Measurements from ENCODE around the gene PTPN13.
A peak's percentile ranks its signal among the peaks of the same experiment; 100 is the strongest.

The PTPN13 gene

DNA sequence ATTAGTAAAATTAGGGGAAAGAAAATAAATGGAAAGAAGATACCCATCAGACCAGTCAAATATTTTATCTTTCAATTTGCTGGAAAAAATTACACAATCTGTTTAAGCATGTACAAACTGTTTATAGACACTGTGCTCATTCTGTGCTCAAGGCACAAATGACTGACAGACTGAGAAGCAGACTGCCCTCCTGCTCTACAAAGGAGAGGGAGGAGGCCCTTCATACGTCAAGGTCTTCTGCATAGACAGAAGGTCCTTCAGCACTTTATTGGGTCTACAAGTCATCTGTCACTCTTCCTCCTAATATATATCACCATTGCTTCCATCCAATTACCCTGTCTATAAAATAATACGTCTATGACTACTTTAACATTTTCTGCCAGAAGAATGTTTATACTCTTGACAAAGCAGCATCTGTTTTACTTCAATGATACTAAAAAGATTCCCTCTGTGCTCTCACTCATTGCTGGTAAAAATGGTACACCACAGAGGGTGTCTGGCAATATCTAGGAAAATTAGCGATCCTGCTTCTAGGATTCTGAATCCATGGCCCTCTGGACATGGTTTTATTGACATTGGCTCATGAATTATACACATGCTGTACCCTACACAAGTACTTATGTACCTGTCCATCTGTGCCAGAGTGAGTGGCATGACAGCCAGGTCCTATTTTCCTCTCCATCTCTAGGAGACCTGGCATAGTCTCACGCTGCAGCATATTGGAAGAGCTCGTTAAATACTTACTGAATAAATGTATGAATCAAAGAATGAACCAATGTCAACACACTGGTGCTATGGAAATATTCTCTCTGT is 243.8 kb downstream of the PTPN13 start:
- H3K27me3 Mint-ChIP-seq (ENCODE audit: low read depth): peaks cover 4% of the 10 kb centered on the region
- no peaks in the 10 kb centered on the region for H3K4me1 Mint-ChIP-seq
- H3K36me3 Mint-ChIP-seq (ENCODE audit: low read depth): no peaks in the 10 kb centered on the region
- H3K27ac Mint-ChIP-seq: no peak overlapping the region
- TF ChIP-seq, protein P1, sequence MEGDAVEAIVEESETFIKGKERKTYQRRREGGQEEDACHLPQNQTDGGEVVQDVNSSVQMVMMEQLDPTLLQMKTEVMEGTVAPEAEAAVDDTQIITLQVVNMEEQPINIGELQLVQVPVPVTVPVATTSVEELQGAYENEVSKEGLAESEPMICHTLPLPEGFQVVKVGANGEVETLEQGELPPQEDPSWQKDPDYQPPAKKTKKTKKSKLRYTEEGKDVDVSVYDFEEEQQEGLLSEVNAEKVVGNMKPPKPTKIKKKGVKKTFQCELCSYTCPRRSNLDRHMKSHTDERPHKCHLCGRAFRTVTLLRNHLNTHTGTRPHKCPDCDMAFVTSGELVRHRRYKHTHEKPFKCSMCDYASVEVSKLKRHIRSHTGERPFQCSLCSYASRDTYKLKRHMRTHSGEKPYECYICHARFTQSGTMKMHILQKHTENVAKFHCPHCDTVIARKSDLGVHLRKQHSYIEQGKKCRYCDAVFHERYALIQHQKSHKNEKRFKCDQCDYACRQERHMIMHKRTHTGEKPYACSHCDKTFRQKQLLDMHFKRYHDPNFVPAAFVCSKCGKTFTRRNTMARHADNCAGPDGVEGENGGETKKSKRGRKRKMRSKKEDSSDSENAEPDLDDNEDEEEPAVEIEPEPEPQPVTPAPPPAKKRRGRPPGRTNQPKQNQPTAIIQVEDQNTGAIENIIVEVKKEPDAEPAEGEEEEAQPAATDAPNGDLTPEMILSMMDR (IDR thresholded peaks at IDR 0.05; ENCODE audit: unreplicated experiment in 3 of 3): no peak
- H3K4me3 Mint-ChIP-seq: no peak overlapping the region
- no peaks in the 10 kb centered on the region for H3K9me3 Mint-ChIP-seq

DNA sequence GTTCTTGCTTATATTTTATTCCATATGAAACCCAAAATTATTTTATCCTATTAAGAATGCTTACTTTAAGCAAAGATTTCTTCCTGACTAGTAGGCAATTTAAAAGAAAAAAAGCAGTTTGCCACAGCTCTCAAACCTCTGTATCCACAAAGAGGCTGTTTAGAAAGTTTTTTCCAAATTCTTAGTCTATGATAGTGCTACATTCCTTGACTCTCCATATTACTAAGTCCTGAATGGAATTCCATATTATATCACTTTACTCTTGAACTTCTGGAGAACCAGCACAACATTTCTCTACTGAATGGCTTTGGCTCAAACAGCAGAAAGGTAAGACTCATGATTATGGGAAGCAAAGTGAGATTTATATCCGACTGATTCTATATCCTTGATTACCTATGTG is 246.7 kb downstream of the PTPN13 start:
- H3K27ac Mint-ChIP-seq: no peak overlapping the region
- TF ChIP-seq, protein P1 (IDR thresholded peaks at IDR 0.05; ENCODE audit: unreplicated experiment in 3 of 3): no peak

DNA sequence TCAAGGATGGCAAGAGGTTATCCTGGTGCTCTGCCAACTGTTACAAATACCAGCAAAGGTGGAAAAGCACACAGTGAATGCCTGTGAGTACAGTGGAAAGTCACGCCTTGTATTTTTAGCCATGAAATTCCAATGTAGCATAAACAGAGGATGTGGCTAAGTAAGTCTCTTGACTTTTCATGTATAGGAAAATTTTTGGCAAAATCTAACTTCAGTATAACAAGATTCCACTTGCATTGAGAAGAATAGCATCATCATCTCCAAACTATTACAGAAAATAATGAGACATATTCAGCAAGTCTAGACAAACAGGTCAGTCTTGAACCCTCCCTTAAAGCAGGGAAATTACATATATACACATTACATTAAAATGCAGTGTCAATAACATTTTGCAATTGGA is 247.2 kb downstream of the PTPN13 start:
- Mint-ChIP-seq H3K27me3 (ENCODE audit: low read depth) (no peaks in the 10 kb centered on the region), H3K4me1 (peaks cover 5% of the 10 kb centered on the region), H3K4me3 (no peak overlapping the region), H3K27ac (no peak overlapping the region), H3K9me3 (no peaks in the 10 kb centered on the region), H3K36me3 (ENCODE audit: low read depth) (no peaks in the 10 kb centered on the region)
- TF ChIP-seq, protein P1 (IDR thresholded peaks at IDR 0.05; ENCODE audit: unreplicated experiment in 3 of 3): no peak

More for the DNA sequence above, 246.7 kb downstream of the PTPN13 start:
- Mint-ChIP-seq H3K36me3 (ENCODE audit: low read depth) (no peaks in the 10 kb centered on the region), H3K4me1 (peaks cover 5% of the 10 kb centered on the region), H3K4me3 (no peak overlapping the region), H3K9me3 (no peaks in the 10 kb centered on the region), H3K27me3 (ENCODE audit: low read depth) (no peaks in the 10 kb centered on the region)

DNA sequence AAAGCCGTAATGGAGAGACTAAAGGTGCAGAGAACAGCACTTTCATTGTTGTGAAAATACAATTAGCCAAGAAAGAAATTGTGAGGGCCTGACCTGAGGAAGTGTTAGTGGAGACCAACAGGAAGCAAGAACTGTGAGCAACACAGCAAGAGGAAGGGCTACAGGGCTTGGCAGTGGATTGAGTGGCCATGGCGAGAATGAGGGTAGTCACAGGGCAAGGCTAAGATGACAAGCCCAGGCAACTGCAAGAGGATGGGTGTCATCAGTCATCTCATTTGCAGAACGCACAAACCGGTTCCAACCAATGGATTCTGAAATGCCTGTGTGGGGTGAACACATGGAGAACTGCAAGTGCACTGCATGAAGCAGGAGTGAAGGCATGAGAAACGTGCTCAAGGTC is 251.5 kb downstream of the PTPN13 start:
- H3K27me3 Mint-ChIP-seq (ENCODE audit: low read depth): no peaks in the 10 kb centered on the region
- H3K27ac Mint-ChIP-seq: peak overlapping the region in 1 of 3 experiments; percentile 24
- no peaks in the 10 kb centered on the region for H3K36me3 Mint-ChIP-seq (ENCODE audit: low read depth)
- H3K4me1 Mint-ChIP-seq: peaks cover 5% of the 10 kb centered on the region
- TF ChIP-seq, protein P1 (IDR thresholded peaks at IDR 0.05; ENCODE audit: unreplicated experiment in 3 of 3): no peak
- no peaks in the 10 kb centered on the region for H3K9me3 Mint-ChIP-seq
- no peak overlapping the region for H3K4me3 Mint-ChIP-seq

DNA sequence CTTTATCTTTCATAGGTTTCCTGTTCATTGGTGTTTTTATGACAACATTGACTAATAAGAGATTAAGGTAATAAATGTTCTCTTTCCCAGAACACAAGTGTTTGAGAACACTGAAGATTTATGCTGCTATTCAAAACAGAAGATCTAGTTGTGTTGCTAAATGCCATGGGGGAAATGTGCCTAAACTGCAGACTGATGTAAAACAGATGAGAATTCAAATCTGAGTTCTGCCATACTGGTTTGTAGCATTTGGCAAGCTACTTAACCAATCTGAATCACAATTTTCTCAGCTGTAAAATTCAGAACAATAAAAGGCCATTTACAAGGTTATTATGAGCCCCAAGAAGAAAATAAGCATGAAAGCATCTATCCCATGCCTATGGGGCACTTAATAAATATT is 252.8 kb downstream of the PTPN13 start:
- no peaks in the 10 kb centered on the region for H3K36me3 Mint-ChIP-seq (ENCODE audit: low read depth)

More for the DNA sequence above, 252.8 kb downstream of the PTPN13 start:
- TF ChIP-seq, protein P1 (IDR thresholded peaks at IDR 0.05; ENCODE audit: unreplicated experiment in 3 of 3): no peak
- Mint-ChIP-seq H3K4me1 (peaks cover 5% of the 10 kb centered on the region), H3K27me3 (ENCODE audit: low read depth) (no peaks in the 10 kb centered on the region), H3K4me3 (no peak overlapping the region), H3K27ac (no peak overlapping the region), H3K9me3 (no peaks in the 10 kb centered on the region)
